ENCODE data around the gene IREB2. TPM values are rescaled to one million over a fixed set of nuclear protein-coding genes. Genes with fewer than 3 reads are reported as not detected.

The IREB2 gene
- total RNA-seq, 1 experiment from 2014 or later = 89.5 TPM

DNA sequence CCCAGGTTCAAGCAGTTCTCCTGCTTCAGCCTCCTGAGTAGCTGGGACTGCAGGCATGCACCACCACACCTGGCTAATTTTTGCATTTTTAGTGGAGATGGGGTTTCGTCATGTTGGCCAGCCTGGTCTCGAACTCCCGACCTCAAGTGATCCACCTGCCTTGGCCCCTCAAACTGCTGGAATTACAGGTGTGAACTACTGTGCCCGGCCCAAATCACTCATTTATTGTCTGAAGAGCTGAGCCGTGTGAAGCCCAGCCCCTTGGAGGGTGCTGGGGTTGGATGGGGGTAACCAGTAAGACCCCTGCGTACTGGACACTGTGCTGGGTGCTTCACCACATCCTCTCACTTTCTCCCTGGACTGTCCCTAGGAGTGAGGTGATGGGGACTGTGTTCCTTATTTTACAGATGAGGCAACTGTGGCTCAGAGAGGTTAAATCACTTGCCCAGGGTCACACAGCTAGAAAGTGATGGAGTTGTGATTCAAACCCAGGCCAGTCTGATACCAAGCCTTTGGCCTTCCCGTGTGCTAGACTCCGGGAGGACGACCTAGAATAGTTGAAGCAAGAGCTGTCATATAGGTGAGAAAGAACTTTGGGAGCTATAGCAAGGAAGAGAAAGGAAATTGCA lies 41.7 kb upstream of the IREB2 start:
- no peaks in the 10 kb centered on the region for H3K9me3 Mint-ChIP-seq
- ChIA-PET CTCF (interaction anchor here (0.9 to 5.0 kb wide), 15 partner anchors 9 to 80 kb away, joined by 3 to 30 read pairs (median 8); partner anchors contain the start of gene CRABP1), POLR2A (no interaction called here)
- TF ChIP-seq, protein P1, sequence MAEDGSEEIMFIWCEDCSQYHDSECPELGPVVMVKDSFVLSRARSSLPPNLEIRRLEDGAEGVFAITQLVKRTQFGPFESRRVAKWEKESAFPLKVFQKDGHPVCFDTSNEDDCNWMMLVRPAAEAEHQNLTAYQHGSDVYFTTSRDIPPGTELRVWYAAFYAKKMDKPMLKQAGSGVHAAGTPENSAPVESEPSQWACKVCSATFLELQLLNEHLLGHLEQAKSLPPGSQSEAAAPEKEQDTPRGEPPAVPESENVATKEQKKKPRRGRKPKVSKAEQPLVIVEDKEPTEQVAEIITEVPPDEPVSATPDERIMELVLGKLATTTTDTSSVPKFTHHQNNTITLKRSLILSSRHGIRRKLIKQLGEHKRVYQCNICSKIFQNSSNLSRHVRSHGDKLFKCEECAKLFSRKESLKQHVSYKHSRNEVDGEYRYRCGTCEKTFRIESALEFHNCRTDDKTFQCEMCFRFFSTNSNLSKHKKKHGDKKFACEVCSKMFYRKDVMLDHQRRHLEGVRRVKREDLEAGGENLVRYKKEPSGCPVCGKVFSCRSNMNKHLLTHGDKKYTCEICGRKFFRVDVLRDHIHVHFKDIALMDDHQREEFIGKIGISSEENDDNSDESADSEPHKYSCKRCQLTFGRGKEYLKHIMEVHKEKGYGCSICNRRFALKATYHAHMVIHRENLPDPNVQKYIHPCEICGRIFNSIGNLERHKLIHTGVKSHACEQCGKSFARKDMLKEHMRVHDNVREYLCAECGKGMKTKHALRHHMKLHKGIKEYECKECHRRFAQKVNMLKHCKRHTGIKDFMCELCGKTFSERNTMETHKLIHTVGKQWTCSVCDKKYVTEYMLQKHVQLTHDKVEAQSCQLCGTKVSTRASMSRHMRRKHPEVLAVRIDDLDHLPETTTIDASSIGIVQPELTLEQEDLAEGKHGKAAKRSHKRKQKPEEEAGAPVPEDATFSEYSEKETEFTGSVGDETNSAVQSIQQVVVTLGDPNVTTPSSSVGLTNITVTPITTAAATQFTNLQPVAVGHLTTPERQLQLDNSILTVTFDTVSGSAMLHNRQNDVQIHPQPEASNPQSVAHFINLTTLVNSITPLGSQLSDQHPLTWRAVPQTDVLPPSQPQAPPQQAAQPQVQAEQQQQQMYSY (CRISPR knock-in tag; IDR thresholded peaks at IDR 0.05) = no peak
- TF ChIP-seq CBFB (CRISPR knock-in tag; IDR thresholded peaks at IDR 0.05; ENCODE audit: low read depth) (no peak), FOXK1 (CRISPR knock-in tag; IDR thresholded peaks at IDR 0.05) (no peak), IRF2 (CRISPR knock-in tag; IDR thresholded peaks at IDR 0.05; ENCODE audit: borderline replicate concordance, low read depth) (no peak), CREB1 (CRISPR knock-in tag; IDR thresholded peaks at IDR 0.05) (no peak), PRRX2 (CRISPR knock-in tag; IDR thresholded peaks at IDR 0.05) (no peak), MYBL2 (CRISPR knock-in tag; IDR thresholded peaks at IDR 0.05) (no peak), FOXJ3 (CRISPR knock-in tag; IDR thresholded peaks at IDR 0.05; ENCODE audit: borderline replicate concordance) (no peak), NR2C2 (CRISPR knock-in tag; IDR thresholded peaks at IDR 0.05) (no peak), ZNF121 (CRISPR knock-in tag; IDR thresholded peaks at IDR 0.05) (no peak), FOXP1 (CRISPR knock-in tag; IDR thresholded peaks at IDR 0.05; ENCODE audit: borderline replicate concordance) (no peak), NFYB (CRISPR knock-in tag; conservative IDR thresholded peaks at IDR 0.05; ENCODE audit: low read depth) (no peak)
- TF ChIP-seq, protein P2, sequence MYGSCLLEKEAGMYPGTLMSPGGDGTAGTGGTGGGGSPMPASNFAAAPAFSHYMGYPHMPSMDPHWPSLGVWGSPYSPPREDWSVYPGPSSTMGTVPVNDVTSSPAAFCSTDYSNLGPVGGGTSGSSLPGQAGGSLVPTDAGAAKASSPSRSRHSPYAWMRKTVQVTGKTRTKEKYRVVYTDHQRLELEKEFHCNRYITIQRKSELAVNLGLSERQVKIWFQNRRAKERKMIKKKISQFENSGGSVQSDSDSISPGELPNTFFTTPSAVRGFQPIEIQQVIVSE (CRISPR knock-in tag; IDR thresholded peaks at IDR 0.05; ENCODE audit: borderline replicate concordance) = no peak
- TF ChIP-seq, protein P3, sequence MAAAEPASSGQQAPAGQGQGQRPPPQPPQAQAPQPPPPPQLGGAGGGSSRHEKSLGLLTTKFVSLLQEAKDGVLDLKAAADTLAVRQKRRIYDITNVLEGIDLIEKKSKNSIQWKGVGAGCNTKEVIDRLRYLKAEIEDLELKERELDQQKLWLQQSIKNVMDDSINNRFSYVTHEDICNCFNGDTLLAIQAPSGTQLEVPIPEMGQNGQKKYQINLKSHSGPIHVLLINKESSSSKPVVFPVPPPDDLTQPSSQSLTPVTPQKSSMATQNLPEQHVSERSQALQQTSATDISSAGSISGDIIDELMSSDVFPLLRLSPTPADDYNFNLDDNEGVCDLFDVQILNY (CRISPR knock-in tag; IDR thresholded peaks at IDR 0.05) = no peak
- TF ChIP-seq, protein P4, sequence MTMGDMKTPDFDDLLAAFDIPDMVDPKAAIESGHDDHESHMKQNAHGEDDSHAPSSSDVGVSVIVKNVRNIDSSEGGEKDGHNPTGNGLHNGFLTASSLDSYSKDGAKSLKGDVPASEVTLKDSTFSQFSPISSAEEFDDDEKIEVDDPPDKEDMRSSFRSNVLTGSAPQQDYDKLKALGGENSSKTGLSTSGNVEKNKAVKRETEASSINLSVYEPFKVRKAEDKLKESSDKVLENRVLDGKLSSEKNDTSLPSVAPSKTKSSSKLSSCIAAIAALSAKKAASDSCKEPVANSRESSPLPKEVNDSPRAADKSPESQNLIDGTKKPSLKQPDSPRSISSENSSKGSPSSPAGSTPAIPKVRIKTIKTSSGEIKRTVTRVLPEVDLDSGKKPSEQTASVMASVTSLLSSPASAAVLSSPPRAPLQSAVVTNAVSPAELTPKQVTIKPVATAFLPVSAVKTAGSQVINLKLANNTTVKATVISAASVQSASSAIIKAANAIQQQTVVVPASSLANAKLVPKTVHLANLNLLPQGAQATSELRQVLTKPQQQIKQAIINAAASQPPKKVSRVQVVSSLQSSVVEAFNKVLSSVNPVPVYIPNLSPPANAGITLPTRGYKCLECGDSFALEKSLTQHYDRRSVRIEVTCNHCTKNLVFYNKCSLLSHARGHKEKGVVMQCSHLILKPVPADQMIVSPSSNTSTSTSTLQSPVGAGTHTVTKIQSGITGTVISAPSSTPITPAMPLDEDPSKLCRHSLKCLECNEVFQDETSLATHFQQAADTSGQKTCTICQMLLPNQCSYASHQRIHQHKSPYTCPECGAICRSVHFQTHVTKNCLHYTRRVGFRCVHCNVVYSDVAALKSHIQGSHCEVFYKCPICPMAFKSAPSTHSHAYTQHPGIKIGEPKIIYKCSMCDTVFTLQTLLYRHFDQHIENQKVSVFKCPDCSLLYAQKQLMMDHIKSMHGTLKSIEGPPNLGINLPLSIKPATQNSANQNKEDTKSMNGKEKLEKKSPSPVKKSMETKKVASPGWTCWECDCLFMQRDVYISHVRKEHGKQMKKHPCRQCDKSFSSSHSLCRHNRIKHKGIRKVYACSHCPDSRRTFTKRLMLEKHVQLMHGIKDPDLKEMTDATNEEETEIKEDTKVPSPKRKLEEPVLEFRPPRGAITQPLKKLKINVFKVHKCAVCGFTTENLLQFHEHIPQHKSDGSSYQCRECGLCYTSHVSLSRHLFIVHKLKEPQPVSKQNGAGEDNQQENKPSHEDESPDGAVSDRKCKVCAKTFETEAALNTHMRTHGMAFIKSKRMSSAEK (CRISPR knock-in tag; IDR thresholded peaks at IDR 0.05; ENCODE audit: borderline replicate concordance) = no peak
- TF ChIP-seq, protein P5, sequence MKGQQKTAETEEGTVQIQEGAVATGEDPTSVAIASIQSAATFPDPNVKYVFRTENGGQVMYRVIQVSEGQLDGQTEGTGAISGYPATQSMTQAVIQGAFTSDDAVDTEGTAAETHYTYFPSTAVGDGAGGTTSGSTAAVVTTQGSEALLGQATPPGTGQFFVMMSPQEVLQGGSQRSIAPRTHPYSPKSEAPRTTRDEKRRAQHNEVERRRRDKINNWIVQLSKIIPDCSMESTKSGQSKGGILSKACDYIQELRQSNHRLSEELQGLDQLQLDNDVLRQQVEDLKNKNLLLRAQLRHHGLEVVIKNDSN (CRISPR knock-in tag; IDR thresholded peaks at IDR 0.05) = no peak
- no peak for ATAC-seq
- no peaks in the 10 kb centered on the region; the same call in 1 of the 2 replicates for H3K27me3 Mint-ChIP-seq (ENCODE audit: low read depth)
- DNase-seq (ENCODE audit: low spot score) = no peak
- H3K27ac Mint-ChIP-seq = no peak overlapping the region
- H3K4me3 Mint-ChIP-seq = no peak overlapping the region
- no peaks in the 10 kb centered on the region for H3K36me3 Mint-ChIP-seq
- peaks cover 70% of the 10 kb centered on the region for H3K4me1 Mint-ChIP-seq

Measured in WTC11 (cell line).